Measurements from ENCODE around the gene PLAU. TPM values are rescaled to one million over a fixed set of nuclear protein-coding genes. Genes with fewer than 3 reads are reported as not detected.

The PLAU gene
- total and polyA plus RNA-seq, 2 donors (not counting 3 experiments of a cell fraction or from before 2014, with no cell fraction given), result 23.6 to 34.9 TPM

DNA sequence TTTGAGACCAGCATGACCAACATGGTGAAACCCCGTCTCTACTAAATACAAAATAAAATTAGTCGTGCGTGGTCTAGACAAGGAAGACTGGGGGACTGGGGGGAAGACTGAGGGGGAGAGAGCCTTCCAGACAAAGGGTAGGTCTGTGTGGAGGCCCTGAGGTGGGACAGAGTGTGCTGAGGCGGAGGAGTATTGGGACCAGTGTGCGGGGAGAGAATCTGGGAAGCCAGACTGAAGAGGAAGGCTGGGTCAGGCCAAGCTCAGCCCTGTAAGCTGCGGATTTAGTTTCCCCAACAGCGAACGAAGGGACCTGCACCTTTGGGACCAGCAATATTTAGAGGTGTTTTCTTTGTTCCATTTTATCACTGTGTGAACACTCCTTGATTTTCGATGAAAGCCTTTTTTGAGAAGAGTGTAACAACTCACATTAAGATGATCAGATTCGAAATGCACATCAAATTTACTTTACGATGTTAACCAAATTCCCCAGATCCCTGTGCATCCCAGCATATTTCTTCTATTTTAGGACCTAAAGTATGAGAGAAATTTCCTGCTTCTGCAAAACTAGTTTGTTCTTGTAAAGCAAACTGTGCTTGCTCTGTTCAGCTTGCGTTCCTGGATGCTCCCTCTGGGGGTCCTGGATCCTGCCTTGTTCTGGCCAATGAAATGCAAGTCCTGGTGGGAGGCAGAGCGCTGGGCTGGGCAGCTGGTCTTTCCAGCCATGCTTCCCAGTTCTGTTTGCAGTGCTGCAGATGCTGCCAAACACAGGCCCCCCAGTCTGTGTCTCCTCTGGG, 39.4 kb downstream of the PLAU start:
- Histone ChIP-seq H3K4me3 (replicated peaks in 1 of 3; ENCODE audit: insufficient read depth in 1 of 3, low read depth in 1 of 3, low read length in 3 of 3) (no peak overlapping the region), H3K79me2 (ENCODE audit: control insufficient read depth, insufficient read depth, low read length) (no peaks in the 10 kb centered on the region), H4K20me1 (replicated peaks; ENCODE audit: control insufficient read depth, extremely low read depth, insufficient read depth, low read length) (no peaks in the 10 kb centered on the region), H3K4me1 (ENCODE audit: control insufficient read depth, extremely low read depth, insufficient read depth, low read length) (no peaks in the 10 kb centered on the region), H3K9me1 (replicated peaks; ENCODE audit: control insufficient read depth, extremely low read depth, insufficient read depth, low read length) (no peaks in the 10 kb centered on the region), H3K9ac (replicated peaks; ENCODE audit: extremely low read depth, insufficient read depth, low read length) (no peak overlapping the region), H3K27ac (ENCODE audit: insufficient read depth, low read depth, low read length) (no peak overlapping the region), H2AFZ (ENCODE audit: low read depth, low read length) (no peak overlapping the region), H3K36me3 (ENCODE audit: control insufficient read depth in 2 of 2, extremely low read depth in 1 of 2, insufficient read depth in 2 of 2, low read length in 2 of 2) (no peaks in the 10 kb centered on the region), H3K27me3 (ENCODE audit: control insufficient read depth in 2 of 2, insufficient read depth in 2 of 2, low read length in 2 of 2) (no peaks in the 10 kb centered on the region), H3K4me2 (ENCODE audit: insufficient read depth, low read length) (no peak overlapping the region), H3K9me3 (replicated peaks; ENCODE audit: control insufficient read depth, insufficient read depth, low read length) (no peaks in the 10 kb centered on the region)
- CTCF ChIA-PET, result interaction anchor here (1.1 kb wide), 1 partner anchor 10 kb away, joined by 3 read pairs; no protein-coding TSS in a partner anchor
- POLR2A ChIA-PET, result no interaction called here
- no TSS peak for BruUV-seq (replicated peaks)
- TF ChIP-seq MYC (IDR thresholded peaks at IDR 0.05; ENCODE audit: low read depth, low read length), result no peak
- TF ChIP-seq, protein P1, sequence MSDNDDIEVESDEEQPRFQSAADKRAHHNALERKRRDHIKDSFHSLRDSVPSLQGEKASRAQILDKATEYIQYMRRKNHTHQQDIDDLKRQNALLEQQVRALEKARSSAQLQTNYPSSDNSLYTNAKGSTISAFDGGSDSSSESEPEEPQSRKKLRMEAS (IDR thresholded peaks at IDR 0.05; ENCODE audit: insufficient read depth, insufficient read length), result no peak
- no peak for TF ChIP-seq GATA2 (IDR thresholded peaks at IDR 0.05; ENCODE audit: insufficient read depth, insufficient read length, low read depth, low read length)
- TF ChIP-seq POLR2A (IDR thresholded peaks at IDR 0.05; ENCODE audit: low read depth, low read length), result no peak
- TF ChIP-seq, protein P2, sequence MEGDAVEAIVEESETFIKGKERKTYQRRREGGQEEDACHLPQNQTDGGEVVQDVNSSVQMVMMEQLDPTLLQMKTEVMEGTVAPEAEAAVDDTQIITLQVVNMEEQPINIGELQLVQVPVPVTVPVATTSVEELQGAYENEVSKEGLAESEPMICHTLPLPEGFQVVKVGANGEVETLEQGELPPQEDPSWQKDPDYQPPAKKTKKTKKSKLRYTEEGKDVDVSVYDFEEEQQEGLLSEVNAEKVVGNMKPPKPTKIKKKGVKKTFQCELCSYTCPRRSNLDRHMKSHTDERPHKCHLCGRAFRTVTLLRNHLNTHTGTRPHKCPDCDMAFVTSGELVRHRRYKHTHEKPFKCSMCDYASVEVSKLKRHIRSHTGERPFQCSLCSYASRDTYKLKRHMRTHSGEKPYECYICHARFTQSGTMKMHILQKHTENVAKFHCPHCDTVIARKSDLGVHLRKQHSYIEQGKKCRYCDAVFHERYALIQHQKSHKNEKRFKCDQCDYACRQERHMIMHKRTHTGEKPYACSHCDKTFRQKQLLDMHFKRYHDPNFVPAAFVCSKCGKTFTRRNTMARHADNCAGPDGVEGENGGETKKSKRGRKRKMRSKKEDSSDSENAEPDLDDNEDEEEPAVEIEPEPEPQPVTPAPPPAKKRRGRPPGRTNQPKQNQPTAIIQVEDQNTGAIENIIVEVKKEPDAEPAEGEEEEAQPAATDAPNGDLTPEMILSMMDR (IDR thresholded peaks at IDR 0.05; ENCODE audit: extremely low read depth in 1 of 2, insufficient read depth in 1 of 2, low read depth in 1 of 2, low read length in 2 of 2), result no peak
- TF ChIP-seq EZH2 (IDR thresholded peaks at IDR 0.05; ENCODE audit: borderline replicate concordance, low read depth, low read length, severe bottlenecking), result no peak
- TF ChIP-seq JUN (IDR thresholded peaks at IDR 0.05; ENCODE audit: borderline replicate concordance, insufficient read depth, insufficient read length, low read depth), result no peak
- TF ChIP-seq FOS (IDR thresholded peaks at IDR 0.05; ENCODE audit: borderline replicate concordance, insufficient read depth, low read length), result no peak
- no peak for TF ChIP-seq POLR2AphosphoS5 (IDR thresholded peaks at IDR 0.05; ENCODE audit: insufficient read depth, low read depth, low read length)
- FAIRE-seq (no peak), DNase-seq (ENCODE audit: low read depth, low spot score) (no peak)
- dilution Hi-C loops (cut with MboI; ENCODE audit: extremely low pct_ligation_motif_present, low sequenced_read_pairs), result no loop called here
- intact Hi-C loops (cut with micrococcal nuclease), result no loop called here
